HG02970 (cell line): Measurements from ENCODE around the gene GGTLC3.
"Not testable (repeated sequence)": the region's sequence is repeated elsewhere in the genome, so short reads cannot be mapped to it uniquely, and the experiment has no call there.

ENCODE experiments used
- ATAC-seq: cut with Tn5 transposase; IDR thresholded peaks from one replicate; pipeline ENCODE4 v1.9.1; 2021; ENCODE audit warnings: mild to moderate bottlenecking, moderate library complexity, moderate number of reproducible peaks; ENCODE audit not compliant: unreplicated experiment, low FRiP score

GGTLC3 gene

GRCh38 chr22:18522762-18523161 is 4.8 kb upstream of the GGTLC3 start:
- ATAC-seq: not testable (repeated sequence)

DNA sequence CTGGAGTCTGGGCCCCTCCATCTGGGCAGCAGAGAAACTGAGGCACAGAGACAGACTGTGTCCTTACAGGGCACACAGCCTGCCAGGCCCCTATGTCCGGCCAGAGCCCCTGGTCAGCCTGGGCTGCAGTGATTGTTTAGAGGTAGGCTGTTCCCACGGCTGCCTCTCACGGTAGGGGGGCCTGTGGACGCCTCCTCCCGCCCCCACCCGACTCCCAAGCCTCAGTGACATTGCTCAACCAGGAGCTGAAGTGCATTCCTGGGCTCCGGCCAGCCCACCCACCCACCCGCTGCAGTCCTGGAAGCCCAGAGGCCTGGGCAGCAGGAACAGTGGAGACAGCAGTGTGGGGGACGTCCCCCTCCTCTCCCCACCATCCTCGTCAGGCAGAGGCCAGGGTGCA is 4.5 kb downstream of the GGTLC3 start:
- not testable (repeated sequence) for ATAC-seq

DNA sequence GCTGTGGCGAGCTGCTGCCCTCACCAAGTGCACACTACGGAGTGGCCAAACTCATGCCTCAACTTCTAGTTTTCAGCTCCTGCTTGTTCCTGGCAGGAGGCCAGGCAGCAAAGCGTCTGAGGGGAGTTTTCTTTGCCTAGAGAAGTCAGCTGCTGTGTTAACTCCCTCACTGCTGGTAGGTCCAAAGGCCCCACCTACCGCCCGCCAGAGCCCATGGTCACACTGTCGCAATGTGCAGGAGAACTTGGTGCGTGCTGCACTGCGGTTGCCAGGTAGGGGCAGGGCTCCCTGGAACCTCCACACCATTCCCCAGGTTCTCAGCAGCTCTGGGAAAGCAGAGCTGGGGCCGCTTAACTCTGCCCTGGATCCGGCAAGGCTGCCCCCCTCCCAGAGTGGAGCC is 5.6 kb downstream of the GGTLC3 start:
- ATAC-seq: not testable (repeated sequence)

GRCh38 chr22:18511327-18511726 is 6.6 kb downstream of the GGTLC3 start:
- ATAC-seq: not testable (repeated sequence)

GRCh38 chr22:18496227-18496626 is 21.7 kb downstream of the GGTLC3 start:
- not testable (repeated sequence) for ATAC-seq
